ENCODE measurements around the gene ABLIM3. TPM values are rescaled to one million over a fixed set of nuclear protein-coding genes. Genes with fewer than 3 reads are reported as not detected.
A peak's percentile ranks its signal among the peaks of the same experiment; 100 is the strongest.

Gene ABLIM3
- total RNA-seq, 2 experiments from 2014 or later = 0.21 TPM; not detected in 1

- no peaks in the 10 kb centered on the region for H3K9me3 Mint-ChIP-seq (ENCODE audit: low read depth)
- H3K4me3 Mint-ChIP-seq = no peak overlapping the region
- H3K27ac Mint-ChIP-seq = no peak overlapping the region
- H3K27me3 Mint-ChIP-seq = peaks cover 14% of the 10 kb centered on the region
- peaks cover 6% of the 10 kb centered on the region for H3K4me1 Mint-ChIP-seq
- DNase-seq (no peak), ATAC-seq (no peak)
- H3K36me3 Mint-ChIP-seq = no peaks in the 10 kb centered on the region
- CTCF ChIA-PET = no interaction called here
These were observed 87.5 kb downstream of the ABLIM3 start for GRCh38 chr5:149228618-149229297.

GRCh38 chr5:149229298-149229937, 88.1 kb downstream of the ABLIM3 start:
- H3K36me3 Mint-ChIP-seq = no peaks in the 10 kb centered on the region
- DNase-seq (no peak), ATAC-seq (no peak)
- peaks cover 19% of the 10 kb centered on the region for H3K27me3 Mint-ChIP-seq
- CTCF ChIA-PET = interaction anchor here (0.9 to 1.9 kb wide), 3 partner anchors 11 to 90 kb away, joined by 3 to 4 read pairs (median 4); partner anchors contain the start of gene ABLIM3
- H3K9me3 Mint-ChIP-seq (ENCODE audit: low read depth) = no peaks in the 10 kb centered on the region
- H3K27ac Mint-ChIP-seq = no peak overlapping the region
- no peak overlapping the region for H3K4me3 Mint-ChIP-seq
- peaks cover 6% of the 10 kb centered on the region for H3K4me1 Mint-ChIP-seq

GRCh38 chr5:149235841-149236240, 94.5 kb downstream of the ABLIM3 start:
- DNase-seq = no peak
- H3K9me3 Mint-ChIP-seq (ENCODE audit: low read depth) = no peaks in the 10 kb centered on the region
- no peaks in the 10 kb centered on the region for H3K36me3 Mint-ChIP-seq
- H3K4me1 Mint-ChIP-seq = peaks cover 13% of the 10 kb centered on the region
- no peak overlapping the region for H3K4me3 Mint-ChIP-seq
- no peak overlapping the region for H3K27ac Mint-ChIP-seq
- ATAC-seq = no peak
- CTCF ChIA-PET = no interaction called here
- peaks cover 29% of the 10 kb centered on the region for H3K27me3 Mint-ChIP-seq

GRCh38 chr5:149237662-149238061, 96.4 kb downstream of the ABLIM3 start:
- DNase-seq = no peak
- no peaks in the 10 kb centered on the region for H3K36me3 Mint-ChIP-seq
- ATAC-seq = no peak
- H3K27me3 Mint-ChIP-seq = peaks cover 29% of the 10 kb centered on the region
- no peak overlapping the region for H3K4me3 Mint-ChIP-seq
- H3K27ac Mint-ChIP-seq = no peak overlapping the region
- peaks cover 17% of the 10 kb centered on the region for H3K4me1 Mint-ChIP-seq
- CTCF ChIA-PET = no interaction called here
- no peaks in the 10 kb centered on the region for H3K9me3 Mint-ChIP-seq (ENCODE audit: low read depth)

GRCh38 chr5:149238540-149238939, 97.2 kb downstream of the ABLIM3 start:
- ATAC-seq = no peak
- DNase-seq = no peak
- H3K36me3 Mint-ChIP-seq = no peaks in the 10 kb centered on the region
- H3K4me3 Mint-ChIP-seq = no peak overlapping the region
- H3K27me3 Mint-ChIP-seq = peaks cover 22% of the 10 kb centered on the region
- no peak overlapping the region for H3K27ac Mint-ChIP-seq
- H3K9me3 Mint-ChIP-seq (ENCODE audit: low read depth) = no peaks in the 10 kb centered on the region
- H3K4me1 Mint-ChIP-seq = peaks cover 17% of the 10 kb centered on the region
- CTCF ChIA-PET = no interaction called here

GRCh38 chr5:149239917-149240316, 98.6 kb downstream of the ABLIM3 start:
- peak overlapping the region; percentile 87 for H3K27ac Mint-ChIP-seq
- peaks cover 17% of the 10 kb centered on the region for H3K4me1 Mint-ChIP-seq
- ATAC-seq (peak; percentile 20), DNase-seq (no peak)
- CTCF ChIA-PET = interaction anchor here (1.2 to 2.1 kb wide), 5 partner anchors 10 to 99 kb away, joined by 4 to 9 read pairs (median 5); partner anchors contain the start of gene ABLIM3
- peaks cover 12% of the 10 kb centered on the region for H3K27me3 Mint-ChIP-seq
- no peak overlapping the region for H3K4me3 Mint-ChIP-seq
- no peaks in the 10 kb centered on the region for H3K9me3 Mint-ChIP-seq (ENCODE audit: low read depth)
- no peaks in the 10 kb centered on the region for H3K36me3 Mint-ChIP-seq

- H3K9me3 Mint-ChIP-seq (ENCODE audit: low read depth) = no peaks in the 10 kb centered on the region
- peak overlapping the region; percentile 22 for H3K4me3 Mint-ChIP-seq
- peaks cover 14% of the 10 kb centered on the region for H3K27me3 Mint-ChIP-seq
- peak overlapping the region; percentile 87 for H3K27ac Mint-ChIP-seq
- DNase-seq (peak; percentile 91), ATAC-seq (peak; percentile 91)
- CTCF ChIA-PET = interaction anchor here (1.2 to 2.1 kb wide), 5 partner anchors 10 to 99 kb away, joined by 4 to 9 read pairs (median 5); partner anchors contain the start of gene ABLIM3
- H3K36me3 Mint-ChIP-seq = no peaks in the 10 kb centered on the region
- H3K4me1 Mint-ChIP-seq = peaks cover 20% of the 10 kb centered on the region
These were observed 99.2 kb downstream of the ABLIM3 start for GRCh38 chr5:149240354-149240998.

- ATAC-seq = no peak
- CTCF ChIA-PET = interaction anchor here (2.1 kb wide), 1 partner anchor 23 kb away, joined by 5 read pairs; no protein-coding TSS in a partner anchor
- no peaks in the 10 kb centered on the region for H3K36me3 Mint-ChIP-seq
These were observed 101.0 kb downstream of the ABLIM3 start for GRCh38 chr5:149242339-149242738.

GRCh38 chr5:149246906-149247305, 105.6 kb downstream of the ABLIM3 start:
- CTCF ChIA-PET = interaction anchor here (0.8 to 1.7 kb wide), 2 partner anchors 8 to 106 kb away, joined by 3 read pairs; partner anchors contain the start of gene ABLIM3
- DNase-seq = no peak
- H3K27ac Mint-ChIP-seq = no peak overlapping the region
- H3K4me1 Mint-ChIP-seq = peaks cover 3% of the 10 kb centered on the region
- peaks cover 17% of the 10 kb centered on the region for H3K27me3 Mint-ChIP-seq
- ATAC-seq = no peak
- no peaks in the 10 kb centered on the region for H3K36me3 Mint-ChIP-seq
- no peaks in the 10 kb centered on the region for H3K9me3 Mint-ChIP-seq (ENCODE audit: low read depth)
- no peak overlapping the region for H3K4me3 Mint-ChIP-seq

More at GRCh38 chr5:149242339-149242738, 101.0 kb downstream of the ABLIM3 start:
- Mint-ChIP-seq H3K9me3 (ENCODE audit: low read depth) (no peaks in the 10 kb centered on the region), H3K4me3 (no peak overlapping the region), H3K27me3 (peaks cover 20% of the 10 kb centered on the region), H3K4me1 (peaks cover 20% of the 10 kb centered on the region), H3K27ac (no peak overlapping the region)
- no peak for DNase-seq

- Mint-ChIP-seq H3K9me3 (ENCODE audit: low read depth) (no peaks in the 10 kb centered on the region), H3K27ac (no peak overlapping the region), H3K36me3 (no peaks in the 10 kb centered on the region), H3K4me3 (no peak overlapping the region), H3K4me1 (peaks cover 3% of the 10 kb centered on the region), H3K27me3 (peaks cover 17% of the 10 kb centered on the region)
- DNase-seq = no peak
- CTCF ChIA-PET = interaction anchor here (1.7 kb wide), 1 partner anchor 107 kb away, joined by 3 read pairs; the partner anchor contains the start of gene ABLIM3
- ATAC-seq = no peak
These were observed 106.4 kb downstream of the ABLIM3 start for GRCh38 chr5:149247726-149248125.

GRCh38 chr5:149251546-149251945, 110.3 kb downstream of the ABLIM3 start:
- Mint-ChIP-seq H3K9me3 (ENCODE audit: low read depth) (no peaks in the 10 kb centered on the region), H3K4me3 (no peak overlapping the region), H3K36me3 (no peaks in the 10 kb centered on the region), H3K4me1 (no peaks in the 10 kb centered on the region), H3K27ac (no peak overlapping the region), H3K27me3 (peaks cover 10% of the 10 kb centered on the region)
- no peak for ATAC-seq
- CTCF ChIA-PET = no interaction called here
- DNase-seq = no peak

- no peak overlapping the region for H3K27ac Mint-ChIP-seq
- ATAC-seq = no peak
- no peak overlapping the region for H3K4me3 Mint-ChIP-seq
- no peaks in the 10 kb centered on the region for H3K9me3 Mint-ChIP-seq (ENCODE audit: low read depth)
- H3K4me1 Mint-ChIP-seq = no peaks in the 10 kb centered on the region
- H3K27me3 Mint-ChIP-seq = peaks cover 4% of the 10 kb centered on the region
- no peak for DNase-seq
- CTCF ChIA-PET = interaction anchor here (1.2 to 1.5 kb wide), 3 partner anchors 8 to 113 kb away, joined by 3 to 7 read pairs (median 7); partner anchors contain the start of gene ABLIM3
- no peaks in the 10 kb centered on the region for H3K36me3 Mint-ChIP-seq
These were observed 113.2 kb downstream of the ABLIM3 start for GRCh38 chr5:149254506-149254905.

GRCh38 chr5:149256451-149256850, 115.2 kb downstream of the ABLIM3 start:
- peaks cover 12% of the 10 kb centered on the region for H3K27me3 Mint-ChIP-seq
- no peak for ATAC-seq

More at GRCh38 chr5:149256451-149256850, 115.2 kb downstream of the ABLIM3 start:
- Mint-ChIP-seq H3K4me3 (no peak overlapping the region), H3K4me1 (no peaks in the 10 kb centered on the region), H3K36me3 (no peaks in the 10 kb centered on the region), H3K9me3 (ENCODE audit: low read depth) (no peaks in the 10 kb centered on the region), H3K27ac (no peak overlapping the region)
- DNase-seq = no peak
- CTCF ChIA-PET = interaction anchor here (1.0 to 2.2 kb wide), 2 partner anchors 115 to 525 kb away, joined by 3 to 6 read pairs; partner anchors contain the start of gene ABLIM3

Measured in activated CD8-positive, alpha-beta memory T cell treated with anti-CD3 and anti-CD28 coated beads, Interleukin-2, amount 10 ng/mL, durations not matched to agents 7 days and 5 days (primary cell).